Neural crest cell (in vitro differentiated cells): ENCODE measurements around the gene KCNJ4. TPM values are rescaled to one million over a fixed set of nuclear protein-coding genes. Genes with fewer than 3 reads are reported as not detected.

ENCODE experiments used
- DNase-seq: peaks from one replicate; pipeline ENCODE4 v3.0.0; 2021; ENCODE audit warnings: low read depth, mixed read lengths, low spot score
- H3K27ac Mint-ChIP-seq: one replicate; pipeline ENCODE4 v1.8.0; 2021; ENCODE audit warnings: mild to moderate bottlenecking, mixed read lengths; ENCODE audit not compliant: unreplicated experiment
- H3K27me3 Mint-ChIP-seq: 2 replicates; pipeline ENCODE4 v1.8.0; 2021; ENCODE audit warnings: low read depth, mild to moderate bottlenecking, mixed read lengths
- H3K36me3 Mint-ChIP-seq: 2 replicates; pipeline ENCODE4 v1.8.0; 2021; ENCODE audit warnings: low read depth, mild to moderate bottlenecking, mixed read lengths
- H3K4me1 Mint-ChIP-seq: 2 replicates; pipeline ENCODE4 v1.8.0; 2021; ENCODE audit warnings: mixed read lengths
- H3K4me3 Mint-ChIP-seq: one replicate; pipeline ENCODE4 v1.8.0; 2021; ENCODE audit warnings: mild to moderate bottlenecking, mixed read lengths
- H3K9me3 Mint-ChIP-seq: 2 replicates; pipeline ENCODE4 v1.8.0; 2021; ENCODE audit warnings: mixed read lengths
- CTCF ChIP-seq: fragments of 200-600 bp; sonication (generic); conservative IDR thresholded peaks from 2 replicates; pipeline ENCODE4 v1.5.0; 2021; ENCODE audit warnings: antibody characterized with exemption, mild to moderate bottlenecking
- total RNA-seq: library from RNA; stranded (reverse); gene quantifications from 2 replicates; pipeline ENCODE4 v1.2.1, GENCODE V29; 2021

KCNJ4 gene
- total RNA-seq, 1 donor from 2014 or later: 4.4 TPM

GRCh38 chr22:38437416-38437815, 17.6 kb downstream of the KCNJ4 start:
- Mint-ChIP-seq H3K36me3 (no peaks in the 10 kb centered on the region), H3K27ac (no peak overlapping the region), H3K4me1 (no peaks in the 10 kb centered on the region), H3K4me3 (no peak overlapping the region), H3K27me3 (no peaks in the 10 kb centered on the region), H3K9me3 (no peaks in the 10 kb centered on the region)
- DNase-seq: no peak
- TF ChIP-seq CTCF: no peak

GRCh38 chr22:38436629-38437395, 18.2 kb downstream of the KCNJ4 start:
- TF ChIP-seq CTCF: no peak
- no peaks in the 10 kb centered on the region for H3K27me3 Mint-ChIP-seq
- no peaks in the 10 kb centered on the region for H3K4me1 Mint-ChIP-seq
- H3K36me3 Mint-ChIP-seq: no peaks in the 10 kb centered on the region
- DNase-seq: no peak
- no peaks in the 10 kb centered on the region for H3K9me3 Mint-ChIP-seq
- no peak overlapping the region for H3K4me3 Mint-ChIP-seq
- peak overlapping the region; percentile 43 for H3K27ac Mint-ChIP-seq

GRCh38 chr22:38435965-38436364, 19.0 kb downstream of the KCNJ4 start:
- no peaks in the 10 kb centered on the region for H3K36me3 Mint-ChIP-seq
- H3K4me3 Mint-ChIP-seq: no peak overlapping the region
- no peak for DNase-seq

GRCh38 chr22:38435010-38435409, 20.0 kb downstream of the KCNJ4 start:
- H3K9me3 Mint-ChIP-seq: no peaks in the 10 kb centered on the region
- H3K27ac Mint-ChIP-seq: no peak overlapping the region
- H3K4me3 Mint-ChIP-seq: no peak overlapping the region
- no peaks in the 10 kb centered on the region for H3K36me3 Mint-ChIP-seq
- H3K4me1 Mint-ChIP-seq: peaks cover under 1% of the 10 kb centered on the region
- no peak for TF ChIP-seq CTCF
- DNase-seq: no peak
- no peaks in the 10 kb centered on the region for H3K27me3 Mint-ChIP-seq

More at GRCh38 chr22:38435965-38436364, 19.0 kb downstream of the KCNJ4 start:
- Mint-ChIP-seq H3K9me3 (no peaks in the 10 kb centered on the region), H3K27ac (no peak overlapping the region), H3K27me3 (no peaks in the 10 kb centered on the region), H3K4me1 (no peaks in the 10 kb centered on the region)
- TF ChIP-seq CTCF: no peak

GRCh38 chr22:38433871-38434270, 21.1 kb downstream of the KCNJ4 start:
- no peak for DNase-seq
- Mint-ChIP-seq H3K27ac (peak overlapping the region; percentile 27), H3K9me3 (no peaks in the 10 kb centered on the region), H3K4me3 (no peak overlapping the region), H3K36me3 (no peaks in the 10 kb centered on the region), H3K4me1 (peaks cover 10% of the 10 kb centered on the region), H3K27me3 (no peaks in the 10 kb centered on the region)
- TF ChIP-seq CTCF: no peak
